ENCODE data around the gene ST6GALNAC2.
"Not testable (repeated sequence)": the region's sequence is repeated elsewhere in the genome, so short reads cannot be mapped to it uniquely, and the experiment has no call there.

Gene ST6GALNAC2

DNA sequence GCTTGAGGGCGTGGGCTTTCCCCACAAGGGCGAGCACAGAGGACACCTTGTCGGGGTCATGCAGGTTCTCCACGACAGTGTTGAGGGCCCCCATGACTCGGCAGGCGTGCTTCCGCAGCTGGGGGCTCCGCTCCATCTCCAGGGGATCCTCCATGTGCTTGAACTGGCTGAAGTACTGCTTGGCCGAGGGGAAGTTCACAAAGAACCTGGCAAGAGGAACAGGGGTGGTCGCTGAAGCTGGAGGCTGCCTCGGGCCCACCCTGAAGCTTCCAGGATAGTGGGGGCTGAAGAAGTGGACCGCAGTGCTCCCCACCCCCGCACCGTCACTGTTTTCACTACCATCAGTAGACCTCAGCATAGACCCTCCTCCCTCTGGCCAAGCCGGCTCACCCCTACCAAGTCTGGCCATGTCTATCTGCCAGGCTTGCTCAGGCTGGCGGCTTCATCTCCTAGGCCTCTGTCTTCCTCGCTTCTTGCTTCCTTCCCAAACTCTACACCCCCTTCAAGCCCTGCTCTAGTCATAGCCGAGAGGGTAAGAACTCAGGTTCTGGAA is 54.1 kb downstream of the ST6GALNAC2 start:
- in situ Hi-C loops (cut with HindIII; ENCODE audit: low sequenced_read_pairs): no loop called here

- in situ Hi-C loops (cut with HindIII; ENCODE audit: low sequenced_read_pairs): no loop called here
Measured at GRCh38 chr17:76530811-76531485, 54.7 kb downstream of the ST6GALNAC2 start.

- in situ Hi-C loops (cut with HindIII; ENCODE audit: low sequenced_read_pairs): no loop called here
Measured at GRCh38 chr17:76530095-76530723, 55.5 kb downstream of the ST6GALNAC2 start.

GRCh38 chr17:76529224-76530094 is 56.2 kb downstream of the ST6GALNAC2 start:
- in situ Hi-C loops (cut with HindIII; ENCODE audit: low sequenced_read_pairs): no loop called here

- in situ Hi-C loops (cut with HindIII; ENCODE audit: low sequenced_read_pairs): no loop called here
Measured at GRCh38 chr17:76528528-76529223, 57.0 kb downstream of the ST6GALNAC2 start.

DNA sequence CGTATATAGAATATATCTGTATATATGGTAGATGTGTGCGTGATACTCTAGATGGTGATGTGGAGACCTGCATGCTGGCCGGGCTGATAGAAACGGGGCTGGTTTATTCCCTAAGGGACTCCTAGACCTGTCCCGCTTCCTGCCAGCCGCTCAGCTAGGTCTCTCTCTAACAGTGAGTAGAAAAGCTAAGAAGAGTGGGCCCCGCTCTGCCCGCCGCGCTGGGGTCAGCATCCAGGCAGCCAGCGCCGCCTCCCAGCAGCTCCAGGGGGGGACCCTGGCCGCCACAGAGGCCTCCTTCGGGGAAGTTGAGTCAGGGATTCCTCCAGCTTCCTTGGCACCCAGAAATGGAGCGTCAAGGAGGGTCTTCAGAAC is 57.5 kb downstream of the ST6GALNAC2 start:
- in situ Hi-C loops (cut with HindIII; ENCODE audit: low sequenced_read_pairs): no loop called here

DNA sequence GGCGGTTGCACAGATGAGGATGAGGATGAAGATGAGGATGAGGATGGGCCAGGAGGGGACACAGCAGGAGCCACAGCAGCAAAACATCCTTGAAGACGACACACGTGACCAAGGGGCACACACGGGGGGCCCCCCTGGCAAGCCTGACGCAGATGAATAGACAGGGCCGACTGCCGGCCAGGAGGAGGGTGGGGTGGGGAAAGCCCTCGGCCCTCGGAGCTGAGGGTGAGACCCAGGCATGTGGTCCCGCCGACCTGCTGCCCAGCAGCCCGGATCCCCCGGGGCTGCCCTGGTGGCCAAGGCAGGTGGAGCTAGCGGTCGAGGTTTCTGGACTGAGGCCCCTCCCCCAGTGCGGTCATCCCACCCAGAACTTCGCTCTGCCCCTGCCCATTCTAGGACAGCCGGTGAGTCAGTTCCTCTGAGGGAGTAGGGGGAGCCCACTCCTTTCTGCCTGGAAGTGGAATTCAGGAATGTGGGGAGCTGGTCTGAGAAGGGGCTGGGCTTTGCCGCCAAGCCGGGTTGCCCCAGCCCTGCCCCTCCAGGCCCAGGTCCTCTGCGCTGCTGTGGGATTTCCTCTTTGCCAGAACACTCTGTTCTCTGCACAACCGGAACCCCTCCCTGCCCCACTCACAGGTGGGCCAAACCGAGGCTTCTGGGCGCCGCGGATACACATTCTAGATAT is 58.1 kb downstream of the ST6GALNAC2 start:
- in situ Hi-C loops (cut with HindIII; ENCODE audit: low sequenced_read_pairs): no loop called here

DNA sequence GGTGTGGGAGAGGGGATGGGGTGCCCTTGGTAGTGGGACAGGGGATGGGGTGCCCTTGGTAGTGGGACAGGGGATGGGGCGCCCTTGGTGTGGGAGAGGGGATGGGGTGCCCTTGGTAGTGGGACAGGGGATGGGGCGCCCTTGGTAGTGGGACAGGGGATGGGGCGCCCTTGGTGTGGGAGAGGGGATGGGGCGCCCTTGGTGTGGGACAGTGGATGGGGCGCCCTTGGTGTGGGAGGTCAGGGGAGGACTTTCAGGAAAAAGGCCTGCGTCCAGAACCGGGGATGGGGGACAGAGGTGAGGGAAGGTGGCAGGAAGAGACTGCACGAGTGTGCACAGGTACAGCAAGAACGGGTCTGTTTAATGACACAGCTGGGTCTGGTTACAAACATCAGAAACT is 58.6 kb downstream of the ST6GALNAC2 start:
- in situ Hi-C loops (cut with HindIII; ENCODE audit: low sequenced_read_pairs): not testable (repeated sequence)

DNA sequence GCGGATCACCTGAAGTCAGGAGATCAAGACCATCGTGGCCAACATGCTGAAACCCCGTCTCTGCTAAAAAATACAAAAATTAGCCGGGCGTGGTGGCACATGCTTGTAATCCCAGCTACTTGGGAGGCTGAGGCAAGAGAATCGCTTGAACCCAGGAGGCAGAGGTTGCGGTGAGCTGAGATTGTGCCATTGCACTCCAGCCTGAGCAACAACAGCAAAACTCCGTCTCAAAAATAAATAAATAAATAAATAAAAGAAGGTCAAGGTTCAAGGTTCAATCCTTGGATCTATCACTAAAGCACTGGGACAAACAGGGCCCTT is 60.2 kb downstream of the ST6GALNAC2 start:
- in situ Hi-C loops (cut with HindIII; ENCODE audit: low sequenced_read_pairs): not testable (repeated sequence)

DNA sequence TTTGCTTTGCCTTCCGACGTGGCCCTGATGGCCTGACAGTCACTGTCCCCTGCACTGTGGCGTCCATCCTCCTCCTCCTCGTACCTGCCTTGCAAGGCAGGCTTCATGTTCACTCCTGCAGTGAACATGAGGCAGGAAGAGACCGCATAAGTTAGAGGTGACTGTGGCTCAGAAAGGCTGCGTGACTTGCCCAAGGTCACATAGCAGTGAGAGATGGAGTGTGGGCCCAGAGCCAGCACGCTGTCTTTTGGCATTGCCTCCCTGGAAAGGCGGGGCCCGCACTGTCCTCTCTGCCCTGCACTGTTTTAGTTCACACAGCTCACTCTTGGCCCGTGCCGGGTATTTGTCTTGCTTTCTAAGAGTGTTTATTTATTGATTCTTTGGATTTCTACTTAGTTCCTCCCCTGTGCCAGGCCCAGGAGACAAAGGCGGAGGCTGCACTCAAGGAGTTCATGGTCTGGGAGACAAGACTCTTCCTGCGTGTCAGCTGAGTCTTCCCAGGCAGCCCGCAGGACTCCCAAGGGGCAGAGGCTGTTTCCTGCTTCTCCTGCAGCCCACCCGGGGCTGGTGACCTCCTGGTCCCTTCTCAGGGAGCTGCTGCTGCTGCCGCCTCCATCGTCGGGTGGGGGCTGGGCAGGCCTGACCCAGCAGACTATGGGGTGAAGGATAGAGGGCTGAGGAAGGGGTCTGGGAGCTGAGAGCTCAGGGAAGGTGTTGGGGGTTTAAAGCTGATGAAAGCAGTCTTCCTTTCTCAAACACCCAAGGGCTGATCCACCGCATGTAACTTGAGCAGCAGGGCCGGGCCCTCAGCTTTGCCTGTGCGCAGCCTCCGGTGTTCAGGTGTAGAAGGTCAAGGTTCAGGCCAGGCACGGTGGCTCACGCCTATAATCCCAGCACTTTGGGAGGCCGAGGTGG is 60.8 kb downstream of the ST6GALNAC2 start:
- in situ Hi-C loops (cut with HindIII; ENCODE audit: low sequenced_read_pairs): no loop called here

DNA sequence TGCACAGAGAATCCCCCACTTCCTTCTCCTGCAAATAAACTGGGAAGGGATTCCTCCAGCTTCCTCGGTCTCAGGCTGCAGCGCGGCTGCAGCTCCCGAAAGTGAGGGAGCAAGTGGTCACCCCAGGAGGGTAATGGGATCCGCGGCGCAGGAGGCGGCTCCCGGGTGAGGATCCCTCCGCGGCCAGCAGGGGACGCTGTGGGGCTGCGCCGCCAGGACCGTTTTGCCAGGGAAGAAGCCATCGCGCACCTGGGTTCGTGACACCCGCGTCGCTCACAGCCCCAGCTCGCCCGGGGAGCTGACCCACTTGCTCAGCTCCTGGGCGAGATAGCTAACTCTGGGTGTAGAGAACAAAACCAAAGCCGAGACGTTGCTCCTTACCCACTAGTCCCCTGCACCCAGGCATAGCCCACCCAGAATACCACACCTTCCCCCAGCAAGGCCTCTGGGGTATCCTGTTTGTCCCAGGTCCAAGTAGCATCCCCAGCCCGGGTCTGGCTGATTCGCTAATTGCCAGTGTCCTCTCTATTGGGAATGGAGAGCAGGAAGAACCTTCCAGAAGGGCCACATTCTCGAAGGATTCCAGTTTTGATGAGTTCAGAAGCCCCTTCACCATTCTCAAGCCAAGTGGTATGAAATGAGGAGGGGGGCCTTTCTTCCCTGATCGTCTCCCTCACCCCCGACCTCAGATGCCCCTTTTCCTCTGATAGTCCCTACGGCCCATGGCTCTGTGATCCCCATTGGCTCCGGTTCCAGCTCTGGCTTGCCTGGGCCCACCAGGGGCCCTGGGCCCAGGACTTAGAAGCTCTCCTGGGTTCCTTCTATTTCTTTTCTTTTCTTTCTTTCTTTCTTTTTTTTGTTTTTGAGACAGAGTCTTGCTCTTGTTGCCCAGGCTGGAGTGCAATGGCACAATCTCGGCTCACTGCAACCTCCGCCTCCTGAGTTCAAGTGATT is 62.3 kb downstream of the ST6GALNAC2 start:
- in situ Hi-C loops (cut with HindIII; ENCODE audit: low sequenced_read_pairs): no loop called here

DNA sequence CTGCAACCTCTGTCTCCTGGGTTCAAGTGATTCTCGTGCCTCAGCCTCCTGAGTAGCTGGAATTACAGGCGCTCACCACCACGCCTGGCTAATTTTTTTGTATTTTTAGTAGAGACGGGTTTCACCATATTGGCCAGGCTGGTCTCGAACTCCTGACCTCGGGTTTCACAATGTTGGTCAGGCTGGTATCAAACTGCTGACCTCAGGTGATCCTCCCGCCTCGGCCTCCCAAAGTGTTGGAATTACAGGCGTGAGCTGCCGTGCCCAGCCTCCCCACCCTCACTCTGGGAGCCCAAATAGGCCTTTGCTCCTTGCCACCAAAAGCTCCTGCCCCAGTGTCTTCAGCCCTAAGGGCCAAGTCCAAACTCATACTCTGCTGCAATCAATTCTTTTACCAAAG is 64.0 kb downstream of the ST6GALNAC2 start:
- in situ Hi-C loops (cut with HindIII; ENCODE audit: low sequenced_read_pairs): not testable (repeated sequence)

- in situ Hi-C loops (cut with HindIII; ENCODE audit: low sequenced_read_pairs): no loop called here
Measured at GRCh38 chr17:76521262-76521661, 64.4 kb downstream of the ST6GALNAC2 start.

DNA sequence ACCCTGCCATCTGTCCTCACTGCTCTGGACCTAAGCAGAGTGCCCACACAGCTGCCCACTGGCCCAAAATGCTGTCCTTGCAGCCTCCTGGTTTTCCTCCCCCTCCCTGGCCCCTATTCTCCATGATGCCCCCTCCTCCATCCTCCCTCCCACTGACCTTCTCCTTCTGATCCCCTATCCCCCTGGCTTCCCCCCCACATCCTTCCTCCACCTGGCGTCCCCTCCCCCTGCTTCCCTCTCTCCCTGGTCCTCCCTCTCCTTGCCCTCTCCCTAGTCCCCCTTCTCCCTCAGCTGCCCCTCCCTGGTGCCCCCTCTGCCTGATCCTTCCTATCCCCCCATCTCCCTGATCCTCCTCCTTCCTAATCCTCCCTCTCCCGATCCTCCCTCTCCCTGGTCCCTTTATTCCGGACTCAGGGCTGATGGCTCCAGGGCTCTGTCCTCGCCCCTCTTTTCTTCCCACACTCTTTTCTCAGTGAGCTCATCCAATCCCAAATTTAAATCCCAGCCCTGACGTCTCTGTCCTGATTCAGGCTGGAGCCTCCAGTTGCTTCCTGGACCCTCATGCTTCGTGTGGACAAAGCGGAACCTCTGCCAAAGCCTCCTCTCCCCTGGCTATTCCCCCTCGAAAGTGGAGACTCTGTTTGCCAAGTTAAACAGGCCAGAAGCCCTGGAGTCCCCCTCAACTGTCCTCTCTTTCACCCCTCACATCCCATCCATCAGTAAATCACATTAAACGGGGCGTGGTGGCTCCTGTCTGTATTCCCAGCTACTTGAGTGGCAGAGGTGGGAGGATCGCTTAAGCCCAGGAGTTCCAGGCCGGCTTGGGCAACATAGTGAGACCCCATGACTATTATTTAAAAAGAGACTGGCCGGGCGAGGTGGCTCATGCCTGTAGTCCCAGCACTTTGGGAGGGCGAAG is 66.4 kb downstream of the ST6GALNAC2 start:
- in situ Hi-C loops (cut with HindIII; ENCODE audit: low sequenced_read_pairs): no loop called here

DNA sequence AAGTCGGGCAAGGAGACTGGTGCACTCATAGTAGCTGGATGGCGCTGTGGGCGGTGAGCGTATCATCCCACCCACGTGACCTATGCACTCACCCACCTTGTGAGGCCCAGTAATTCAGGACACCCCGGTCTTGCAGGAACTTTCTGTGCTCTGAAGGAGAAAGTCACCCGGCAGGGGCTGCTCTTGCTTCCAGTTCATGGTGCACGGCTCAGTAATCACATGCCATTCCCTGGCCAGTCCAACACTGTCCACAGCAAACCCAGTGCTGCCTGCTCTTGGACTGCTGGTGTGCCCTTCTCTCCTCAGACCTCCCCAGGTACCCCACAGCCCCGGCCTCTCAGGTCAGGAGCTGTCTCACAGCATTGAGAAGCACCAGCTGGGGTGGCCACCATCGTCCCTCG is 68.0 kb downstream of the ST6GALNAC2 start:
- in situ Hi-C loops (cut with HindIII; ENCODE audit: low sequenced_read_pairs): no loop called here
